ENCODE data around the gene SFTPD. TPM values are rescaled to one million over a fixed set of nuclear protein-coding genes. Genes with fewer than 3 reads are reported as not detected.

Gene SFTPD
- total RNA-seq, 1 experiment from 2014 or later: not detected

- DNase-seq (ENCODE audit: low spot score): no peak
- H3K27me3 ChIP-seq (replicated peaks; ENCODE audit: insufficient read depth, low read depth, low read length, poor library complexity): no peaks in the 10 kb centered on the region
- CTCF ChIA-PET: no interaction called here
Measured at GRCh38 chr10:79938728-79939406, 10.0 kb downstream of the SFTPD start.

GRCh38 chr10:79937701-79938151, 11.2 kb downstream of the SFTPD start:
- ChIA-PET POLR2A (ENCODE audit: low non-redundant PET) (no interaction called here), CTCF (no interaction called here)
- TF ChIP-seq CTCF (conservative IDR thresholded peaks at IDR 0.05; ENCODE audit: low read depth, low read length) (no peak), EZH2 (IDR thresholded peaks at IDR 0.05; ENCODE audit: borderline replicate concordance, low read depth, low read length, poor library complexity, severe bottlenecking) (no peak)
- no peaks in the 10 kb centered on the region for H3K36me3 ChIP-seq (ENCODE audit: insufficient read depth, low read length, poor library complexity, severe bottlenecking)
- H3K27ac ChIP-seq (ENCODE audit: low read depth, low read length, poor library complexity, severe bottlenecking): no peak overlapping the region
- no TSS peak for BruUV-seq (replicated peaks)
- H3K27me3 ChIP-seq (replicated peaks; ENCODE audit: insufficient read depth, low read depth, low read length, poor library complexity): no peaks in the 10 kb centered on the region
- H3K4me1 ChIP-seq (ENCODE audit: insufficient read depth, low read length, poor library complexity, severe bottlenecking): no peaks in the 10 kb centered on the region
- no peak for DNase-seq (ENCODE audit: low spot score)
- intact Hi-C loops (cut with micrococcal nuclease; ENCODE audit: unreplicated experiment): loop anchor here (5.0 kb wide), 1 partner anchor 50 kb away; no protein-coding TSS in a partner anchor
- H3K9me3 ChIP-seq (ENCODE audit: low read depth, low read length, poor library complexity, severe bottlenecking): no peaks in the 10 kb centered on the region
- no peak overlapping the region for H3K4me3 ChIP-seq (ENCODE audit: low read depth, low read length, poor library complexity, severe bottlenecking)

More at GRCh38 chr10:79938728-79939406, 10.0 kb downstream of the SFTPD start:
- intact Hi-C loops (cut with micrococcal nuclease; ENCODE audit: unreplicated experiment): loop anchor here (5.0 kb wide), 1 partner anchor 48 kb away; no protein-coding TSS in a partner anchor
- Histone ChIP-seq H3K36me3 (ENCODE audit: insufficient read depth, low read length, poor library complexity, severe bottlenecking) (no peaks in the 10 kb centered on the region), H3K4me1 (ENCODE audit: insufficient read depth, low read length, poor library complexity, severe bottlenecking) (no peaks in the 10 kb centered on the region), H3K9me3 (ENCODE audit: low read depth, low read length, poor library complexity, severe bottlenecking) (no peaks in the 10 kb centered on the region), H3K27ac (ENCODE audit: low read depth, low read length, poor library complexity, severe bottlenecking) (no peak overlapping the region), H3K4me3 (ENCODE audit: low read depth, low read length, poor library complexity, severe bottlenecking) (no peak overlapping the region)
- BruUV-seq (replicated peaks): no TSS peak
- POLR2A ChIA-PET (ENCODE audit: low non-redundant PET): no interaction called here
- TF ChIP-seq CTCF (conservative IDR thresholded peaks at IDR 0.05; ENCODE audit: low read depth, low read length) (no peak), EZH2 (IDR thresholded peaks at IDR 0.05; ENCODE audit: borderline replicate concordance, low read depth, low read length, poor library complexity, severe bottlenecking) (no peak)

GRCh38 chr10:79936625-79937615, 12.0 kb downstream of the SFTPD start:
- H3K9me3 ChIP-seq (ENCODE audit: low read depth, low read length, poor library complexity, severe bottlenecking): no peaks in the 10 kb centered on the region
- CTCF ChIA-PET: no interaction called here
- intact Hi-C loops (cut with micrococcal nuclease; ENCODE audit: unreplicated experiment): loop anchor here (5.0 kb wide), 1 partner anchor 50 kb away; no protein-coding TSS in a partner anchor

More at GRCh38 chr10:79936625-79937615, 12.0 kb downstream of the SFTPD start:
- H3K27me3 ChIP-seq (replicated peaks; ENCODE audit: insufficient read depth, low read depth, low read length, poor library complexity): no peaks in the 10 kb centered on the region
- no TSS peak for BruUV-seq (replicated peaks)
- H3K36me3 ChIP-seq (ENCODE audit: insufficient read depth, low read length, poor library complexity, severe bottlenecking): no peaks in the 10 kb centered on the region
- H3K4me3 ChIP-seq (ENCODE audit: low read depth, low read length, poor library complexity, severe bottlenecking): no peak overlapping the region
- POLR2A ChIA-PET (ENCODE audit: low non-redundant PET): no interaction called here
- H3K27ac ChIP-seq (ENCODE audit: low read depth, low read length, poor library complexity, severe bottlenecking): no peak overlapping the region
- DNase-seq (ENCODE audit: low spot score): no peak
- TF ChIP-seq CTCF (conservative IDR thresholded peaks at IDR 0.05; ENCODE audit: low read depth, low read length): no peak
- no peak for TF ChIP-seq EZH2 (IDR thresholded peaks at IDR 0.05; ENCODE audit: borderline replicate concordance, low read depth, low read length, poor library complexity, severe bottlenecking)
- H3K4me1 ChIP-seq (ENCODE audit: insufficient read depth, low read length, poor library complexity, severe bottlenecking): no peaks in the 10 kb centered on the region

Measured in A673 (cell line).